OCI-LY1 (cell line): ENCODE data around the gene LRFN2.

Source experiments
- H2AFZ ChIP-seq: fragments of 200-600 bp; sonication (generic), shearing (Covaris generic); 2 replicates; pipeline ENCODE4 v1.6.0; 2014; ENCODE audit warnings: antibody characterized with exemption, mild to moderate bottlenecking, low read length
- H3F3A ChIP-seq: fragments of 200-600 bp; sonication (generic), shearing (Covaris generic); 2 replicates; pipeline ENCODE4 v1.6.0; 2014; ENCODE audit warnings: mild to moderate bottlenecking, antibody characterized with exemption, low read length, moderate library complexity; ENCODE audit not compliant: insufficient read depth
- H3K27ac ChIP-seq: fragments of 200-600 bp; sonication (generic); 2 replicates; pipeline ENCODE4 v1.5.1; 2014; ENCODE audit warnings: low read length, mixed run types, mild to moderate bottlenecking, low read depth; ENCODE audit not compliant: poor library complexity, severe bottlenecking
- H3K27me3 ChIP-seq: fragments of 200-600 bp; sonication (generic); 2 replicates; pipeline ENCODE4 v1.6.0; 2014; ENCODE audit warnings: antibody characterized with exemption, mild to moderate bottlenecking, low read length, moderate library complexity; ENCODE audit not compliant: insufficient read depth
- H3K36me3 ChIP-seq: fragments of 200-600 bp; sonication (generic); 2 replicates; pipeline ENCODE4 v1.6.1; 2014; ENCODE audit warnings: mild to moderate bottlenecking, antibody characterized with exemption, low read length, moderate library complexity, mixed read lengths; ENCODE audit not compliant: insufficient read depth
- H3K4me1 ChIP-seq: fragments of 200-600 bp; sonication (generic); 2 replicates; pipeline ENCODE4 v1.5.1; 2014; ENCODE audit warnings: mild to moderate bottlenecking, low read length, moderate library complexity; ENCODE audit not compliant: insufficient read depth, severe bottlenecking
- H3K4me2 ChIP-seq: fragments of 200-600 bp; sonication (generic), shearing (Covaris generic); 2 replicates; pipeline ENCODE4 v1.6.1; 2014; ENCODE audit warnings: low read length
- H3K4me3 ChIP-seq: fragments of 200-600 bp; sonication (generic); 2 replicates; pipeline ENCODE4 v1.5.1; 2014; ENCODE audit warnings: low read length, low read depth, mild to moderate bottlenecking, mixed read lengths; ENCODE audit not compliant: poor library complexity, severe bottlenecking
- H3K79me2 ChIP-seq: fragments of 200-600 bp; shearing (Covaris generic); 2 replicates; pipeline ENCODE4 v1.6.1; 2016; ENCODE audit warnings: mixed run types, low read length, mixed read lengths; ENCODE audit not compliant: insufficient read depth
- H3K9ac ChIP-seq: fragments of 200-600 bp; sonication (generic), shearing (Covaris generic); 2 replicates; pipeline ENCODE4 v1.6.1; 2014; ENCODE audit warnings: mild to moderate bottlenecking, low read length, mixed read lengths
- H3K9me2 ChIP-seq: fragments of 200-600 bp; sonication (generic), shearing (Covaris generic); 2 replicates; pipeline ENCODE4 v1.6.1; 2014; ENCODE audit warnings: low read depth, mild to moderate bottlenecking, low read length, mixed read lengths
- H3K9me3 ChIP-seq: fragments of 200-600 bp; shearing (Covaris generic); 2 replicates; pipeline ENCODE4 v1.6.1; 2014; ENCODE audit warnings: low read length, mixed read lengths
- H4K20me1 ChIP-seq: fragments of 200-600 bp; sonication (generic), shearing (Covaris generic); 2 replicates; pipeline ENCODE4 v1.6.0; 2016; ENCODE audit warnings: mild to moderate bottlenecking, low read length; ENCODE audit not compliant: insufficient read depth
- CTCF ChIP-seq: fragments of 200-600 bp; sonication (generic), shearing (Covaris generic); IDR thresholded peaks from 2 replicates; pipeline ENCODE4 v1.5.1; 2017; ENCODE audit warnings: mild to moderate bottlenecking, antibody characterized with exemption, low read length, moderate library complexity, mixed read lengths
- EZH2 ChIP-seq: fragments of 200-600 bp; sonication (generic), shearing (Covaris generic); IDR thresholded peaks from 2 replicates; pipeline ENCODE4 v1.8.0; 2017; ENCODE audit warnings: borderline replicate concordance, mixed run types, mild to moderate bottlenecking, antibody characterized with exemption, low read length, moderate library complexity, mixed read lengths

The LRFN2 gene

GRCh38 chr6:40520678-40521077, 66.5 kb downstream of the LRFN2 start:
- H2AFZ ChIP-seq, result no peak overlapping the region
- H3F3A ChIP-seq, result no peaks in the 10 kb centered on the region
- no peaks in the 10 kb centered on the region for H3K9me3 ChIP-seq
- no peaks in the 10 kb centered on the region for H3K79me2 ChIP-seq
- TF ChIP-seq CTCF (no peak), EZH2 (no peak)
- no peak overlapping the region for H3K27ac ChIP-seq
- no peaks in the 10 kb centered on the region for H4K20me1 ChIP-seq
- no peak overlapping the region for H3K4me2 ChIP-seq
- no peaks in the 10 kb centered on the region for H3K36me3 ChIP-seq
- no peaks in the 10 kb centered on the region; the same call in 1 of the 2 replicates for H3K27me3 ChIP-seq
- H3K4me1 ChIP-seq, result no peaks in the 10 kb centered on the region
- no peak overlapping the region for H3K9ac ChIP-seq
- H3K4me3 ChIP-seq, result no peak overlapping the region
- H3K9me2 ChIP-seq, result no peaks in the 10 kb centered on the region

DNA sequence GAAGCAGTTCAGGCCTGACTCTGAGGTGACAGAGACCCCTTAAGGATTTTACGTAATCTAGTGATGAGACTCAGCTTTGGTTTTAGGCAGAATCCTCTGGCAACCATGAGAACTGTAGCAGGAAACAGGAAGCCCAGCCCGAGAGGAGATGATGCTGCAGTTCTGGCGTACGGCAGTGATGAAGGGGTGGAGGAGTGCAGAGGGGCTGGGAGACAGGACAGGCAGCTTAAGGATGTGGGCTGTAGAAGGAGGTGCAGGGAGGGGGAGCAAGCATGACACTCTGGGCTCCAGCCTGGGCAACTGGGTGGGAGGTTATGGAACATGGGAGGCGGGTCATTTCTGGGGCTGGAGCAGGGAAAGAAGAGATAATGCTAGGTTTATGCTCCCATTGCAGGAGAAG, 67.1 kb downstream of the LRFN2 start:
- Histone ChIP-seq H3K4me2 (no peak overlapping the region), H3K9me3 (no peaks in the 10 kb centered on the region), H3K27me3 (no peaks in the 10 kb centered on the region; the same call in 1 of the 2 replicates), H3K27ac (no peak overlapping the region), H2AFZ (no peak overlapping the region), H3K36me3 (no peaks in the 10 kb centered on the region), H3K4me1 (no peaks in the 10 kb centered on the region), H3K9ac (no peak overlapping the region), H4K20me1 (no peaks in the 10 kb centered on the region), H3K9me2 (no peaks in the 10 kb centered on the region), H3K79me2 (no peaks in the 10 kb centered on the region), H3K4me3 (no peak overlapping the region), H3F3A (no peaks in the 10 kb centered on the region)
- TF ChIP-seq EZH2 (no peak), CTCF (no peak)

GRCh38 chr6:40517654-40518053, 69.5 kb downstream of the LRFN2 start:
- Histone ChIP-seq H3K9me2 (no peaks in the 10 kb centered on the region), H3K27ac (no peak overlapping the region), H3K27me3 (no peaks in the 10 kb centered on the region; the same call in 1 of the 2 replicates), H4K20me1 (no peaks in the 10 kb centered on the region), H3F3A (no peaks in the 10 kb centered on the region), H2AFZ (no peak overlapping the region), H3K9ac (no peak overlapping the region), H3K9me3 (no peaks in the 10 kb centered on the region), H3K79me2 (no peaks in the 10 kb centered on the region), H3K4me1 (no peaks in the 10 kb centered on the region), H3K4me3 (no peak overlapping the region), H3K4me2 (no peak overlapping the region), H3K36me3 (no peaks in the 10 kb centered on the region)
- TF ChIP-seq EZH2 (no peak), CTCF (no peak)
